Activated CD8-positive, alpha-beta memory T cell treated with anti-CD3 and anti-CD28 coated beads for 24 hours (primary cell): ENCODE measurements around the gene IL5.
"Not testable (repeated sequence)": the region's sequence is repeated elsewhere in the genome, so short reads cannot be mapped to it uniquely, and the experiment has no call there.

Experiments used
- DNase-seq: peaks from one replicate; pipeline ENCODE4 v3.0.0-alpha.2; 2020

Gene IL5

DNA sequence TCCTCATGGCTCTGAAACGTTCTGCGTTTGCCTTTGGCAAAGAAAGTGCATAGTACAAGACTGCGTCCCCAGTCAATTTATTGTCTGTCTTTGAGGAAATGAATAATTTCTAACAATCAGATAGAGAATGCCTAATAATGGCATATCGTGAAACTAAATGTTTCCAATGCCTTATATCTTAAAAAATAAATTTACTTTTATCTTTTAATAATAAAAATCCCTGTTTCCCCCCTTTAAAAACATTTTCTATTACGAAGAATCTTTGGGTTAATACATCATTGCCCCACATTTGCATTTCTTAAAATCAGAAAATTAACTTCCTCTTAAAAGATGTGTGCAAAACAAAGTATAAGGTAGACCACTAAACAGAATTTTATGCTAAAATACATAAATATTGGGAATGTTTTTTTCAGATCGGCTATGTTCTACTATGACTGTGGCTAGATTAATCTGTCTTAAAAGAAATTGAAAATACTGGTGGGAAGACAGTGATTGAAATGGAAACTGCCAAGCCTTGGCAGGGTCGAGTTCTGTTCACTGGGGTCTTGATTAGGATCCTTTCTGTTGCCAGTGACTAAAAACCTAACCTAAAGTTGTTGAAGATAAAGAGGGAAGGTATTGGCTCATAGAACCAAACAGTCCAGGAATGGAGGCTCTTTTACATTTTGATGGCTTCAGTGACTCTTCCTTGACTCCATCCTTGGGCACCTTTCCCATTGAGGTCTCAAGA is at the start of gene IL5:
Gene IL5, minus strand, starts transcription at position 51 of the 730 bp plus-strand sequence. Its CDS starts 44 bp downstream, at position 7.
- no peak for DNase-seq

DNA sequence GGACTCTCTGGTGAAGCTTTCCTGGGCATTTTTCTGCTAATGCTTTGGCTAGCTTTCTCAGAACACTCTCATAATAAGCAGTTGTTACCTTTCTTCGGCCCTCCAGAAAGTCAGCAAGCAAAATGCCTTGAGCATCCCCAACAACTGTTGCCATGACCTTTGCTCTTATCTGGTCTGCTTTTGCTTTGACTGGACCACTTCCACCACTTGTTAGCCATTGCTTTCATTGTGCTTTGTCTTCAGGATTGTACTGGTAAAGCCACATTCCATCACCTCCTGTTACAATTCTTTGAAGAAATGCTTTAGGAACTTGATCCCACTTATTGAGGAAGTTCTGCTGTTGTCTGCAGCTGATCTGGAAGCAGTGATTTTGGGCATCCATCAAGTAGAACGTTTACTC is 49.2 kb upstream of the IL5 start:
- no peak for DNase-seq

DNA sequence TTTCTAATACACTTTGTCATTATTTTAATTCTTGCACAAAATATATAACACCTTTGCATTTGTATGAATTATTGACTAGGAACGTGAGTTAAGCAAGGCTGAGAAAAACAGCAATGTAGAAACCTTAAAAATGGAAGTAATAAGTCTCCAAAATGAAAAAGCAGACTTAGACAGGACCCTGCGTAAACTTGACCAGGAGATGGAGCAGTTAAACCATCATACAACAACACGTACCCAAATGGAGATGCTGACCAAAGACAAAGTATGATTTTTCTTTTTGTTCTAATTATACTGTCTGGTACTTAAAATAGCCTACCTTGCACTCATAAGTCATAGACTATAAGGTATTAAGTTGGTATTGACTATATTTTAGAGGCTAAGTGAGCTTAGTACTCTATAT is 47.8 kb upstream of the IL5 start:
- no peak for DNase-seq

DNA sequence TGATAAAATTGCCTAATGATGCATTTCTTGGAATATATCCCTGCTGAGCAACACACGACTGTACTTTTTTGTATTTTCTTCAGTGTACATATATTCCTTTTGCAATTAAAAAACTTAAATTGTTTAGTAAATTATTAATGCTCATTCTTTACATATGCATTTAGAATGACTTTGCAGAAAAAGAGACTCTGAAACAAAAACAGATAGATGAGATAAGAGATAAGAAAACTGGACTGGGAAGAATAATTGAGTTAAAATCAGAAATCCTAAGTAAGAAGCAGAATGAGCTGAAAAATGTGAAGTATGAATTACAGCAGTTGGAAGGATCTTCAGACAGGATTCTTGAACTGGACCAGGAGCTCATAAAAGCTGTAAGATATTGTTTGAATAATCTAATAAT is 46.1 kb upstream of the IL5 start:
- DNase-seq = no peak

DNA sequence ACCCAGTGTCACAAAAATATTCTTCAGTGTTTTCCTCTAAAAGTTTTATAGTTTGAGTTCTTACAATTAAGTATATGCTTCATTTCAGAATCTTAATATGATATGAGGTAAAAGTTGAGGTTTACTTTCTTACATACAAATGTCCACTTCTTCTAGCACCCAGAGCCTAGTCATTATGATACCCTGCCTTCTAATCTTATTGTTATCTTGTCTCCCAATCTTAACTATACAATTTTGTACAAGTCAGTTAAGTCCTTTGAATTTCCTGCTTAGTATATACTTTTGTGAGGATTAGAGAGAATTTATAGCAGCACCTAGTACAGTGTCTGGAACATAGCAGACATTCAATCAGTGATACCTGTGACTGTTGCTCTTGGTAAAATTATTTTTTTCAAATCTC is 42.7 kb upstream of the IL5 start:
- no peak for DNase-seq

DNA sequence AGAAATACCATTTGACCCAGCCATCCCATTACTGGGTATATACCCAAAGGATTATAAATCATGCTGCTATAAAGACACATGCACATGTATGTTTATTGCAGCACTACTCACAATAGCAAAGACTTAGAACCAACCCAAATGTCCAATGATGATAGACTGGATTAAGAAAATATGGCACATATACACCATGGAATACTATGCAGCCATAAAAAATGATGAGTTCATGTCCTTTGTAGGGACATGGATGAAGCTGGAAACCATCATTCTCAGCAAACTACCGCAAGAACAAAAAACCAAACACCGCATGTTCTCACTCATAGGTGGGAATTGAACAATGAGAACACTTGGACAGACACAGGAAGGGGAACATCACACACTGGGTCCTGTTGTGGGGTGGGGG is 41.2 kb upstream of the IL5 start:
- not testable (repeated sequence) for DNase-seq

DNA sequence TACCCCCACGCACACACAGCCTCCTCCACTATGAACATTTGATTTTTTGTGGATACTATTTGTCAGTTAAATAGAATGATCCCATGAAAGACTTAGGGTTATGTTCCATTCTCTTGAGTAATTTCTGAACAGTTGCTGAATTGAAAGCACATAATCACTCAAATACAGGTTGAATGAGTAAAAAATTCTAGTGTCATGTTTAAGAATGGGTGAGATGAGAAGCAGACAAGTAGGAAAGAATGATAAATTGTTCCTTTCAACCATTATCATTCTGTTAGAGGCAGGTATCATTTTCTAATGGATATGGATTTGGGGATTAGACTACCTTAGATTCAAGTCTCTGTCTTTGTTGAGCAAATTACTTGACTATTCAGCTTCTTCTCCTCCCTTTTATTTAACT is 32.8 kb upstream of the IL5 start:
- DNase-seq = no peak

DNA sequence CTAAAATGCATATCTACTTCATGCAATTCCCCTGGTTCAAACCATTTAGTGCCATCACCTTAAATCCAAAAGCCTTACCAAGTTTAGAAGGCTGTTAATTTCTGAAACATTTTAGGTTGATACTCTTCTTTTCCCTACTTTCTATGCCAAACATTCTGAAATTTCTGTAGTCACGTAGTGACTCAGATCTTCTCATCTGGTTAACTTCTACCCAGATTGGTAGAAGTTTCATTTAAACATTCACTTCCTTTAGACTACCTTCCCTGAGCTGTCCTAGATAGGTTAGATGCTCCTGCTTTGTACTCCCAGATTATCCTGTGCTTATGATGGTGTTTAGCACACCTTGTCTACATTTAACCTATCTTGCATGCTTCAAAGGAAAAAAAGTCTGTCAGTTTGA is 23.3 kb upstream of the IL5 start:
- DNase-seq = no peak

DNA sequence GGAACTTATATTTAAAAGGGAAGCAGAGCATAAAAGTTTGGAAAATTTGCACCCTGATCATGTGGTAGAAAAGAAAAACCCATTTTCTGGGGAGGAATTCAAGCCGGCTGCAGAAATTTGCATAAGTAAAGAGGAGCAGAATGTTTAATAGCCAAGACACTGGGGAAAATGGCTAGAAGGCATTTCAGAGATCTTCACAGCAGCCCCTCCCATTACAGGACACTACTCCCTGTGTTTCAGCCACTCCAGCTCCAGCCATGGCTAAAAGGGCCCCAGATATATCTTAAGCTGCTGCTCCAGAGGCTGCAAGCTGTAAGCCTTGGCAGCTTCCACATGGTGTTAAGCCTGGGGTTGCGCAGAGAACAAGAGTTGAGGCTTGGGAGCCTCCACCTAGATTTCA is 21.2 kb upstream of the IL5 start:
- not testable (repeated sequence) for DNase-seq

DNA sequence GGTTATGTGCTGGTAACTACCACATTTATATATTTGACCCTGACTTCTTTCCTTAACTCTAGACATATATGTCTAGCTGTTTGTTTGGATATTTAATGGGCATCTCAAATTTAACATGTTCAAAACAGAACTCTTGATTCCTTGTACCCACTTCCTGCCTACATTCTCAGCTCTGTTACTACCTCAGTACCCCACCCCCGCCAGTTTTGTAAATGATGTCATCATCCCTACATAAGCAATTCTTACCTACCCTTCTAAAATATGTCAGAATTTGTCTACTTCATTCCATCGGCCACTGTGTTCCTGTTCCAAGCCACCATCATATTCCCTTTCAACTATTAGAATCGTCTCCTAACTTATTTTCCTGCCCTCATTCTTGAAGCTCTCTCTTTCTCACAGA is 18.3 kb upstream of the IL5 start:
- no peak for DNase-seq

DNA sequence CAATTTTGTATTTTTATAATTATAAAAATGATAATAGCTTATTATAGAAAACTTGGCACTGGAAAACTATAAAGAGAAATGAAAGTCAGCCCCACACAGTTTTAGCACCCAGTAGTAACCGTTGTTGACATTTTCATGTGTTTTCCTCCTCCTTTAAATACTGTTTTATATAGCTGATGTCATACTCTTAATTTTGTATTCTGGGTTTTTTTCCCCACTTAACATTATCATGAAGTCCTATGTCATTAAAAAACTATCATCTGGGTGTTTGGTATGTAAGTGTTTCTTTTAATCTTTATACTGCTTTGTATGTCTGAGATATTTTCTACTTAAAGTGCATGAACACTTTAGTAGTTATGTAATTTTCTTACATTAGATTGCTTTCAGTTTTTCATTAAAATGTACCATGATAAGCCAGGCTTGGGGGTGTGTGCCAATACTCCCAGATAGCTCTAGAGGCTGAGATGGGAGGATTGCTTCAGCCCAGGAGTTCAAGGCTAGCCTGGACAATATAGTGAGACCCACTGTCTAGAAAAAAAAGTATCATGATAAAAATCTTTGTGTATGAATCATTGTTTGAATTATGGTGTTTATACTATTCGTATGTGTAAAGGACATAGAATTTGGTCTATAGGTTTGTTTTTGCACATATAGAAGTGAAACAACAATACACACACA is 16.2 kb upstream of the IL5 start:
- no peak for DNase-seq

DNA sequence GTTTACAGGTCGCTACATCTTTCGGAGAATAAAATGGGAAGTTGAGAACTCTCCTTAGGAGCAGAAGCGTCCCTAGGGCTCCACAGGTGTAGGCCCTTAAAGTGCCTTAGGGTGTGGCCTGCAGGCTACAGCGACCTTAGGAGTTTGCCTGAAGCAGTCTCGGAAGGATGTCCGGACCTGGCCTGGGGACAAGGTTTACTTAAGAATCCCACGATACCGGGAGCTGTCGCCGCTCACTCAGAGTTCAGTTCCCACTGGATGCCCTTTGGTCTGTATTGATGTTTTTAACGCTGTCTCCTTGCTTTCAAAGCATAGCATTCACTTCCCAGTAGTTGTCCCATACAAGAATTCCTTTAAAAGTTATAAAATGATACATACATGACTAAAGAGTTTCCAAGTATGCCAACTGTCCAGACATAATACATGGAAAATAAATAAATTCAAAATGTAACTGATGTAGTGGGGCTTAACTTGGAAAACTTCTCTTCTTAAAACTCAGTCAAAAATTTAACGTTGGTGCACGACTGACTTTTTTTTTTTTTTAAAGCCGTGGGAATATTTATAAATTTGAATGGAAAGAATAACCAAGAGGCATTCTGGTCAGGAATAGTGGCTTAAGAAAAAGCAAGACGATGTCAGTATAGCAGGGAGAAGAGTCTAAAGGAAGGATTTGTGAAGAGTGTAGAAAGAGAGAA is 14.3 kb upstream of the IL5 start:
- no peak for DNase-seq

DNA sequence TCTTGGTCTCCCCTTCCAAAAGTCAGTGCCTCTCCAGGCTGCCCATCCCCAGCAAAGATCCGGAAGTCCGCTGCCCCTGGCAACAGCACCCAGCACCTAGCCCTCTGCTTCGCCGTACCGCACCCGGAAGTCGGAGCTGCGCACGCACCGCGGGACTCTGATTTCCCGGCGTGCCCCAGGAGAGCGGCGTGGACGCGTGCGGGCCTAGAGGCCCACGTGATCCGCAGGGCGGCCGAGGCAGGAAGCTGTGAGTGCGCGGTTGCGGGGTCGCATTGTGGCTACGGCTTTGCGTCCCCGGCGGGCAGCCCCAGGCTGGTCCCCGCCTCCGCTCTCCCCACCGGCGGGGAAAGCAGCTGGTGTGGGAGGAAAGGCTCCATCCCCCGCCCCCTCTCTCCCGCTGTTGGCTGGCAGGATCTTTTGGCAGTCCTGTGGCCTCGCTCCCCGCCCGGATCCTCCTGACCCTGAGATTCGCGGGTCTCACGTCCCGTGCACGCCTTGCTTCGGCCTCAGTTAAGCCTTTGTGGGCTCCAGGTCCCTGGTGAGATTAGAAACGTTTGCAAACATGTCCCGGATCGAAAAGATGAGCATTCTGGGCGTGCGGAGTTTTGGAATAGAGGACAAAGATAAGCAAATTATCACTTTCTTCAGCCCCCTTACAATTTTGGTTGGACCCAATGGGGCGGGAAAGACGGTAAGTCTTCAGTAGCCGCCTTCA is 13.6 kb upstream of the IL5 start, which contains the start of gene RAD50:
Gene RAD50, plus strand, starts transcription at position 215 of the 715 bp plus-strand sequence. Its CDS starts 348 bp downstream, at position 563.
- DNase-seq = peak; percentile 96

DNA sequence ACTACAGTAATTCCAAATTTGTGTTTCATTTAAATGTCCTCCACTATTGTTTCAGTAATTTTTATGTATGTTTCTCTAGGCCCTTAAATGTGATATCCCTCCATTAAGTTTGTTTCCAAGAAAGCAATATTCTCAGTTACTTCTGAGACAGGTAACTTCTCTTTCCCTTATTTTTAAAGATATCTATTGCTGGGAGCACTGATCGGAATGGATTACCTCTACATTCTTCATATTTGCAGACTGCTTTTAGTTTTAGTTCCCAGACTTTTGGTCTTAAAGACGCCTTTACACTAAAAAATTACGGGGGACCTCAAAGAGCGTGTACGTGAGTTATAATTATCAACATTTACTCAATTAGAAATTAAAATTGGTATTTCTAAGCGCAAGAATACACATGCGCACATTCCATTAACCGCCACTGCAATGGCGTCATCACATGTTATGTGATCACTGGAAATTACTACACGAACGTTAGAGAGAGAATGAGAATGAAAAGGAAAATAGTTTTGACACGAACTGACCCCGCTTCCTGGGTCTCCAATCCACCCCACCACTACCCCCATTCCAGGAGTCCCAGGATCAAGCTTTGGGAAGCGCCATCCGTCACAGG is 12.9 kb upstream of the IL5 start:
- DNase-seq = no peak

DNA sequence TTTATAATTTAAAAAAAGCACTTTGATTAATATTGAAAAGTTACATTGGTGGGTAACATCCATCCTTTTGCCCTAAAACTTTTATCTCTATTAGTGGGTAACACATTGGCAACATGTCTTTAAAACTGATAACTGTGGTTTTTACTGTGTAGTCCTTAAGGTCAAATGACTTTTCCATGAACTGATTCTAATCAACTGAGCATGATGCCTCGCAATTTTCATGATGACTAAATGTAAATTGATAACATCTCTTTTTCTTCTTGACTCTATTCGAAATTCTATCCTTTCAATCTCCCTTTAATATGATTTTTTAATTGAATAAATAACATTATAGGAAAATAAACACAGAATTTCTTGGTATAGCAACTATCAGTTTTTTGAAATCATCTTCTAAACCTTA is 6.3 kb upstream of the IL5 start:
- DNase-seq = no peak

DNA sequence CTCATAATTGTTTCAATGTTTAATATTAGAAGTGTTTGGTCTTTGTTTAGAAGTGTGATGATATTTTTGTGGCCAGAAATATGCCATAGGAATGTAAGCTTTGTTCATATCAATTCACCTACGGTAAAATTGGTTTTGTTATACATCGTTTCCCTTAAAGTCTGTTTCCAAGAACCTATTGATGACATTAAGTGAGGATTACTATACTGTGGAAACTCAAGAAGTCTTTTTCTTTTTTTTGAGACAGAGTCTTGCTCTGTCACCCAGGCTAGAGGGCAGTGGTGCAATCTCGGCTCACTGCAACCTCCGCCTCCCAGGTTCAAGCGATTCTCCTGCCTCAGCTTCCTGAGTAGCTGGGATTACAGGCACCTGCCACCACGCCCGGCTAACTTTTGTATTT is 5.5 kb upstream of the IL5 start:
- not testable (repeated sequence) for DNase-seq

DNA sequence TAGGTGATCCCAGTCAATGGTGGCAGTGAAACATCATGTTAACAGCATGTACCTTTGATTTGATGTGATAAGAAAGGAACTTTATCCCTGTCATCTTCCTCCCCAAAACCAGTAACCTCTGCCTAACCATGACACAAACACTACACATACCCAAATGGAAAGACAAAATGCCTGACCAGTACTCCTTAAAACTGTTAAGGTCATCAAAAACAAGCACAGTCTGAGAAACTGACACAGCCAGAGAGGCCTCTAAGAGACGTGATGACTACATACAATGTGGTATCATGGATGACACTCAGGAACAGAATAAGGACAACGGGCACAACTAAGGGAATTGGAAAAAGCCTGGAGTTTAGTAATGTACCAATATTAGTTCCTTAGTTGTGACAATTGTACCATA is 3.9 kb upstream of the IL5 start:
- no peak for DNase-seq

DNA sequence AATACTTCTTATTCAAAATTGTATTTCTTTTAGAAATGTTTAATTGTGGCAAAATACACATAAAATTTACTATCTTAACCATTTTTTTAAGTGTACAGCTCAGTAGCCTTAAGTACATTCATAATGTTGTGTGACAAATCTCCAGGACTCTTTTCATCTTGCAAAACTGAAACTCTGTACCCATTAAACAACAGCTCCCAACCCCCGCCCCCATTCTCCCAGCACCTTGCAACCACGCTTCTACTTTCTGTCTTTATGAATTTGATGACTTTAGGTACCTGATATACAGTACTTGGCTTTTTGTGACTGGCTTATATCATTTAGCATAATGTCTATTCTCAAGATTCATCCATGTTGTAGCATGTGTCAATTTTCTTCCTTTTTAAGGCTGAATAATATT is 2.8 kb upstream of the IL5 start:
- no peak for DNase-seq

DNA sequence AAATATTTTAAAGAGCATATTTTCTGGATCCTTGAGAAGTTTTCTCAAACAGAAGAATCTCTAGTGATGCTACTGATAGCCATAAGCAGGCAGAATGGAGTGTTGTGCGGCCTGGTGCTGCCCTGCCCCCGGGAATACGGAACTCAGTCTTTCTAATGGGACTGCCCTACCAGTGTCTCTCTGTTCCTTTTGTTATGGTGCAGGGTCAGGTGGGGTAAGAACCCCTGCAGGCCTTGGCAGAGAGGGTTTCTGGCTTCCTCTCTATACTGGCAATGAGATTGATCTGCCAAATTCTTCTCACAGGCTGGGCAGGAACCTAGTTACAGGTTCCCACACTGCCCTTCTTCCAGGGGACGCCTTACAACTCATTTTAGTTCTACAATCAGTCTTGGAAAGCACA is 2.6 kb downstream of the IL5 start:
- DNase-seq = no peak

DNA sequence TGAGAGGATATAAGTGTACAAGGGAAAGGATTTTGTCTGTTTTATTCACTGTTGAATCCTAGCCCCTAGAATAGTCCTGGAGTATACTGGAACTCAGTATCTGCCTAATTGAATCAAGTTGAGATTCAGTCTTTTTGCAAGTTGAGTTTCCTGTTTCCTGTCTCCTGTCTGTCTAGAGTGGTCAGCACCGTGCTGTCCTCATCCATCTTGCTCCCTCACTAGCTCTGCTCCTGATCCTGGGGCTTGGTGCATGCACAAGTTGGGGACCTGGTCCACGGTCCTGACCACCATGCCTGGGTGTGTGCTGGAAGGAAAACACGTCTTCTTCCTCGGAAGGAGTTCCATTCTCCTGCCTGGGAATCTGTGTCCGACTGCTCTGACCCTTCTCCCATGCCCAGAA is 3.2 kb downstream of the IL5 start:
- no peak for DNase-seq

DNA sequence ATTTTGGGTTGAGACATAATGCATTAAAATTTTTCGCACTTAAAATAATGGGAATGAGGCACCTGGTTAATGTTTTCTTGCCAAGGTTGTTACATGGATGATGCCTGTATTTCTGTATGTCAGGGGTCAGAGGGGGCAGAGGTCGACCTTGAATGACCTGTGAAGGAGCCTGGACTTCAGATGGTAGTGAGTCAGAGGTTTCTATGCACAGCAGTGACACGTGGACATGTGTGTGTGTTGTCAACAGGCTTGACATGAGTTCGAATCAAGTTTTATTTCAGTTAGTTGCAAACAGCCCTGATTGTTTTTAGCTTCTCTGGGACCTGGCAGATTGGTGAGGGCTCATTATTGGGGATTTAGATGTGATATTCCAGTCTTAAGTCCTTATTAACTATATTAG is 3.6 kb downstream of the IL5 start:
- DNase-seq = no peak

DNA sequence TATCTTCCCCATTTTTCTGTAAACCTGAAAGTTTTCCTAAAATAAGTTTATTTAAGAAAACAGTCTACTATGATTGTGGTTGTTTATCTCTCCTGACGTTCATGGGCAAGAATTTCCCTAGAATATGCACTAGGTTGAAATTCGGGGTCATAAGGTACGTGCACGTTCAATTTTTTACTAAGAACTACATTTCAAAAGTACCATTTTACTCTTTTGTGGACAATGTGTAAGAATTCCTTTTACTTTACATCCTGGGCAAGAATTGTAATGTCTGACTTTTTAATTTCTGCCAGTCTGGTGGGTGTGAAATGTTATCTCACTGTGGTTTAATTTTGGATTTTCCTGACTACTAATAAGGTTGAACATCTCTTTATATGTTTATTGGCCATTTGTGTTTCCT is 12.4 kb downstream of the IL5 start:
- DNase-seq = no peak
